Fibroblast of peridontal ligament (primary cell): Measurements from ENCODE around the gene SNX9.
"Not testable (repeated sequence)": the region's sequence is repeated elsewhere in the genome, so short reads cannot be mapped to it uniquely, and the experiment has no call there.

Source experiments
- DNase-seq: peaks from one replicate; pipeline ENCODE4 v3.0.0-alpha.2; 2010; ENCODE audit errors: extremely low read depth

The SNX9 gene

DNA sequence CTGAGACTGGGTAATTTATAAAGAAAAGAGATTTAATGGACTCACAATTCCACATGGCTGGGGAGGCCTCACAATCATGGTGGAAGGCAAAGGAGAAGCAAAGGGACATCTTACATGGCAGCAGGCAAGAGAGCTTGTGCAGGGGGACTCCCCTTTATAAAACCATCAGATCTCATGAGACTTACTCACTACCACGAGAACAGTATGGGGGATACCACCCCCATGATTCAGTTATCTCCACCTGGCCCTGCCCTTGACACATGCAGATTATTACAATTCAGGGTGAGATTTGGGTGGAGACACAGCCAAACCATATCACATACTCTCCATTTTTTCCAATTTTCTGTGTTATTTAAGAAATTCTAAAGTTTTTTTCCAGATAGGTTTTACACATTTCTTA lies 35.6 kb downstream of the SNX9 start:
- DNase-seq, result not testable (repeated sequence)

DNA sequence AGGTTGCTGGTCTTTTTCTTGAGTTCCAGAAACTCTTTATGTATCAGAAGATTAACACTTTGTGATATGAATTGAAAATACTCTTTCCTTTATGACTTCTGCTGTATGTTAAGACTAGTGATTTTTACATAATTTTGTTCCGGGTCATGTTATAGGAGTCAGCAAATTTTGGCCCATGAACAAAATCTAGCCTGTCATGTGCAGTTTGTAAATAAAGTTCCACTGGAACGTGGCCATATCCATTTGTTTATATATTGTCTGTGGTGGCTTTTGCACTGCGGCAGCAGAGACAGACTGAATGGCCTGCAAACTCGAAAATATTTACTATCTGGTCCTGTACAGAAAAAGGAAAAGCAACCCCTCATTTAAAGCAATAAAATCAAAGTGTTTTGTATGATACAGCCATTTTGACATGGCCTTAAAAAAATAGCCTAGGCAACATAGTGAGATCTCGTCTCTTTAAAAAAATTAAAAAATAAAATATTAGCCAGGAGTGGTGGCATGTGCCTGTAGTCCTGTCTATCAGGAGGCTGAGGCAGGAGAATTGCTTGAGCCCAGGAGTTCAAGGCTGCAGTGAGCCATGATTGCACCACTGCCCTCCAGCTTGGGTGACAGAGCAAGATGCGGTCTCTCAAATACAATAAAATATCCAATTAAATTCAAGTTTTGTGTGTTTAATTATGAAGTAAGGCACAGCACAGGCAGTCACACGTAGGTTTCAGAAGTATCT lies 36.9 kb downstream of the SNX9 start:
- DNase-seq, result no peak

DNA sequence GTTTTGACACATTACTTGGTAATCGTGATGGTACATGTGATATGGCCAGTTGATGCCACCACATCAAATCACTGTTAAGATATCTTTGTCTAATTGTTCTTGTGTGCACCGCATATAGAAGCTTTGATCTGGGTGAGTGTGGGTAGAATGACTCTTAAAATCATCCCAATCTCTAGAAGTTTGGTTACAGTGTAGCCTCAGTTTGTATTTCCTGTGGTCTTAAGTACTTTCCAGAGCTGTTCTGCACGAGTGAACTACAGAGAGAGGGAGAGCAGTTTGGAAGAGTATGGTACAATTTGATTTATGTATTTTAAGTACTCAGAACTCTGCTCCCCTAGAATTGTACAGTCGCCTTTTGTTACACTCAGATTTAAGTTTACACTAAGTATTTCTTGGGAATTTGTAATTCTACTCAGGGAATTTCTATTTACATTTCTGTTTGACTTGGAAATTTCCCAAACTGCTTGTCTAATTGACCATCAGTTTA lies 37.5 kb downstream of the SNX9 start:
- DNase-seq, result peak; percentile 75

DNA sequence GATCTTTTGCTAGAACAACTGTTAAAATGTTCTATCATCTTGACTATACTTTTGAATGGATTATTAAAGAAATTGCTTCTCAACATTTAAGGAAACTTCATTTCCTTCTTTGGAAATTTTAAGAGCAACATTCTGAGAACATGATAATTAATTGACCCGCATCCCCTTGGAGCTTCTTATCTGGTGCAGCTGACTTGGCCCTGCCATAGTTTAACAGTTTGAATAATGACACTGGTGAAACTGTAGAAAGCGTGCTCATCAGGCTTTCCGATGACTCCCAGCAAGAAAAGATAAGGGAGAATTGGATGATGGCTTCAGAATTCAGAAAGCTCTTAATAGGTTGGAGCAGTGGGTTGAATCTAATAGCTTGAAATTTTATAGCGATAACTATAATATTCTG lies 38.1 kb downstream of the SNX9 start:
- DNase-seq, result no peak

DNA sequence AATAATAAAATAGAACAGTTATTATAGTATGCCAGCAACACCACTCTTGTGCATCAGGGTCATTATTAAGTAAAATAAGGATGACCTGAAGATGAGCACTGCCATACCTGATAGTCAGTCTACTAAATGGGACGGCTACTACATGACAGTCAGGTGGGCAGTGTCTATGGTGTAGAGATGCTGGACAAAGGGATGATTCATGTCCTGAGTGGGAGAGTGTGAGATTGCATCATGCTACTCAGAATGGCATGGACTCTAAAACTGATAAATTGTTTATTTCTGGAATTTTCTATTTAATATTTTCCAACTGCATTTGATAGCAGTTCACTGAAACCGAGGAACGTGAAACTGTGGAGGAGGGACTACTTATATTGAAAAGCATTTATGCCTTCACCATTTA lies 38.8 kb downstream of the SNX9 start:
- DNase-seq, result peak; percentile 50

DNA sequence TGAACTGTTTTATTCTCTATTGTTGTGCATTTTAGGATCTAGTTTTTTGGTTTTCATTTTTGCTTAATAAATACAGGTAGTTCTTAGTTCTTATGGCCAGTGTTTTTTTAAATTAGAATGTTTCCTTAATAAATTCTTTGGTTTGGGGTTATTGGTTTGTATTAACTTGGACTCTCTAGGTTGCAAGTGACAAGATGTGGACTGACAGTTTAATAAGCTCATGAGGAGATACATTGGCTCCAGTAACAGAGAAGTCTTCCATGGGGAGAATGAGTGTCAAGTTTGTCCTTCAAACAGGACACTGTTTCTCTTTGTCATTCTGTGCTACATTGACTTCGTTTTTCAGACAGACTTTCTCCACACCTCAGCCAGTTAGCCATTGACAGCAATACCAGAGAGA lies 39.7 kb downstream of the SNX9 start:
- no peak for DNase-seq

DNA sequence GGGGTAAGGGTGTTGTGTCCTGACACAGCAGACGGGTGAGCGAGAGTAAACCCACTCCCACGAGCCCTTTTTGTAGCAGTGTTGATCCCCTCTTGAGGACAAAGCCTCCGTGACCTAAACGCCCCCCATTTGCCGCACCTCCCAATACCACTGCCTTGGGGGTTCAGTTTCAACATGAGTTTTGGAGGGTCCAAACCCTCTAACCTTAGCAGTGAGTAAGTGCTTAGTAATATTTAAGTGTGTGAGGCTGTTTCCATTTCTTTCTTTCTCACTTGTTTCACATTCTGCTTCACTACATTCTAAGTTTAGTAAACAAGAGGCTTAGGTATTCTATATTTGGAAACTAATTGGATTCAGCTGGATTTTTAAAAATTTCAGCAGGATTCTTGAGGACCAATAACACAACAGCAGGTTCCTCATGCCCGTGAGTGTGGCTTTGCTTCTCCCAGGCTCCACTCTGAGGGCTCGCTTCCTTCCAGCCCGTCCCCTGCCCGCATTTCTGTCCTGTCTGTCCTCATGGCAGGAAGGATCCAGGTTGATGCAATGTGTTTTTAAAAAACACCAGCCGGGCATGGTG lies 41.2 kb downstream of the SNX9 start:
- DNase-seq, result peak; percentile 62

DNA sequence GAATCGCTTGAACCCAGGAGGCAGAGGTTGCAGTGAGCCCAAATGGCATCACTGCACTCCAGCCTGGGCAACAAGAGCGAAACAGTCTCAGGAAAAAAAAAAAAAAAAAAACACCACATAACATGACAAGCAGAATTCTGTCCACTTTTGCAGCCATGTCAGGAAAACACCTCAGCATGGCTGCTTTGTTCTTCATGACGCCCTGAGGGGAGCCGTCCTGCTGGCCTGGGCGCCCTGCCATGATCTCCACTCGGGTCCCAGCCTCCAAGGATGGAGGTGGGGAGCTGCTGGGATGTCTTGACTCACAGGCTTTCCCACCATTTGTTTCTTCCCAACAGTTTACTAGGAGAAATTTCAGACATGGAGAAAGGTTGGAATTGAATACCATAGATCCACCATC lies 42.2 kb downstream of the SNX9 start:
- no peak for DNase-seq

DNA sequence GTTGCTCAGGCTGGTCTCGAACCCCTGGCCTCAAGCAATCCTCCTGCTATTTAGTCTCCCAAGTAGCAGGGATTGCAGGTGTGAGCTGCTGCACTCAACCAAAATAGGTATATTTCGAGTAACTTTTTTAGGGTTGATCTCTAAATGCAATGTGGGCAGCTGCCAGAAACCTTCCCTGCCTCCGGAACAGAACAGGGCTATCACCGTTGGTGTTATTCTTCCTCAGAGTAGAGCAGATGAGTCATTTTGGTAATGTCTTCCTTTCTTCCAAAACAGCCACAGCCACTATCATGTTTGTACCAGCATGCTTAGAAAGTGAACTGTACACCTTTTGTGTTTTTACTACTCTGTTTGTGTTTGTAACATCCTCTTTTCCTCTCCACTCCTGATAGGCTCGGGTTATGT lies 44.1 kb downstream of the SNX9 start:
- peak; percentile 46 for DNase-seq

DNA sequence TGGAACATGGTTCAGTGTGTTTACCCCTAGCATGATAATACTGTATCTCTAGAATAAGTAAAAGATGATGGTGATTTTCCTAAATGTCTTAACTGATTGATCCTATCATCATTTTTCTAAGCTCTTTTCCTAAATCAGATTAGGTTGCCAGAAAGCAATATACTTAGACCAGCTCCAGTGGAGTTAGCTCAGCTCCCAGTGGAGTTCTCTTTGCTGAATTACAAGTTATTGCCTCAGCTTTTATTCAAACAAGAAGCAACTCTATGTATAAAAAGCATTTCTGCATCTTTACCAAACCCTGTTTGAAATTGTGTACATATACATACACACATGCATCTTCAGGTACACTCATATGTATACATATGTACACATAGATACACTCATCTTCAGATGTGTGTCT lies 44.9 kb downstream of the SNX9 start:
- DNase-seq, result peak; percentile 94

DNA sequence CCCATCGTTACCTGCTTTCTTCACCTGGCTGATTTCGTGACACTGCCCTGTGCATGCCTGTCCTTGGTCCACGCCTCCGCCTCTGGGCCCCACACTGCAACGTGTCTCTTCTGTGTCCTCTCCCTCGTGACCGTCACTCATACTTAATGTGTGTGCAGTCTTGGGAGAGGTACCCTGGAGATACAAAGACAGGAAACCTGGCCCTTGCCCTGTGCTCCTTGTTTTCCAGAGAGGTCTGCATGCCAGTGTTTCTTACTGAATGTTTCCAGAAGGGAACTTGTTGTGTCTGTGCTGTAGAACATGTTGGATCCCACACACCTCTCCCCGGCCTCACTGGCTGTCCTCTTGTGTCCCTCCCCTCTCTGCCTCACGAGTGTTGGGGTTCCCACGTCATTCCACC lies 45.8 kb downstream of the SNX9 start:
- DNase-seq, result no peak

DNA sequence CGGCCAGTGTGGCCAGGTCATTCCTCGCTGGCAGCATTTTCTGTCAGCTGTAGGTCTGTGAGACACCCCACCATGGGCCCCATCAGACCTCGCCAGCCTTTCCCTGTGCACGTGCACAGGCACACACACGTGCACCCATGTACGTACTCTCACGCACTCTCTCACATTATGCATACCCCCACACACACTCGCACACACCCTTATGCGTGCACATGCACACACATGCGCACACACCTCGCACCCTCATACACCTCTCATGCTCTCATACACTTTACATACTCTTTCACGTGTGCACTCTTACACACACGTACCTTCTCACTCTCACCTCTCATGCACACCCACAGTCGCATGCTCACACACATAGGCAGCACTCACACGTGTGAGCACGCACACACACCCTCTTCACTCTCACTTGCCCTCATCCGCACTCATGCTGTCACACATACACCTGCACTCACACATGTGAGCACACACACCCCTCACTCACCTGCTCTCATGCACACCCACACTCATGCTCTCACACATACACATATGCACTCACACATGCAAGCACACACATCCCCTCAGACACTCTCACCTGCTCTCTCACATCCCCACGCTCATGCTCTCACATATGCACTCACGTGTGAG lies 46.7 kb downstream of the SNX9 start:
- no peak for DNase-seq

DNA sequence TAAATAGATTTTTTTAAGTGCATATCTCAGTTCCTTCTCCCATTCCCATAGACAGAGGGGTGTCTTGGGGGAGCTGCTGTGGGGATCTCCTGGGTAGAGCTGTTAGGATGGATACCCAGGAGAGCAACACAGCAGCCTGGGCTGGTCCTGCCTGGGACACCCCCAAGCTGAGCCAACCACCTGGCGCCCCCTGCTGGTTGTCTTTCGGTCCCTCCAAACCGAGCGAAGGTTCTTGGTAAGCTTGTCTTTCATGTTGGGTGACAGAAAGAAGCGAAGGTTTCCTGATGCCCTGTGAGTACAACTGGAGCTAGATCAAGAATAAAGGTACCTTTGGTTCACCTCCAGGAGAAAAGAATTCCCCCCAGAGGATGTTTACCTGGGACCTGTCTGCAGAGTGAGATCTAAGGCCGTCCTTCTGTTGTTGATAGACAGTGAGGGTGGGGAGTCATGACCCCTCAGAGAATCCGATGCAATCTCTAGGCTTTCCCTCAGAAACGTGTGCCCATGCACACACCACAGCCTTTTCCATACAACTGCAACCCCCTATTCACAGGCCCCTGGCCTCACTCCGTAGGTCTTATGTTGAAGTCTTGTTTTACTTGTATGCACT lies 50.8 kb downstream of the SNX9 start:
- peak; percentile 68 for DNase-seq

DNA sequence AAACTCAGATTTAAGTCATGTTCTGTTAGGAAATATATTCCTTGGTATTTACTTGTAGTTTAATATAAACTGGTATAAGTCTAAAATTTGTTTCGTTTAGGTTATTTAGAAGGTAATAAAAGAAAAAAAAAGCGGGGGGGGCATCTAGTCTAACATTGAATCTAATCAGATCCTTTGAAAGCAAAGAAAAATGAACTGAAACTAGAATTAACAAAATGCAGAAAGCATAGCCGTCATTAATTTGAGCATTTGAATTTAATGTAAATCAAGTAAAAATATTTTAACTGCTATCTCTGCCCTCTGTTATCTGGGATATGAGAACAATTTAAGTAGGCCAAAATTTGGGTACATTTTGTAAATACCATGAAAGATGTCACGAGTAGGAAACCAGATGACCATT lies 54.1 kb downstream of the SNX9 start:
- DNase-seq, result no peak

DNA sequence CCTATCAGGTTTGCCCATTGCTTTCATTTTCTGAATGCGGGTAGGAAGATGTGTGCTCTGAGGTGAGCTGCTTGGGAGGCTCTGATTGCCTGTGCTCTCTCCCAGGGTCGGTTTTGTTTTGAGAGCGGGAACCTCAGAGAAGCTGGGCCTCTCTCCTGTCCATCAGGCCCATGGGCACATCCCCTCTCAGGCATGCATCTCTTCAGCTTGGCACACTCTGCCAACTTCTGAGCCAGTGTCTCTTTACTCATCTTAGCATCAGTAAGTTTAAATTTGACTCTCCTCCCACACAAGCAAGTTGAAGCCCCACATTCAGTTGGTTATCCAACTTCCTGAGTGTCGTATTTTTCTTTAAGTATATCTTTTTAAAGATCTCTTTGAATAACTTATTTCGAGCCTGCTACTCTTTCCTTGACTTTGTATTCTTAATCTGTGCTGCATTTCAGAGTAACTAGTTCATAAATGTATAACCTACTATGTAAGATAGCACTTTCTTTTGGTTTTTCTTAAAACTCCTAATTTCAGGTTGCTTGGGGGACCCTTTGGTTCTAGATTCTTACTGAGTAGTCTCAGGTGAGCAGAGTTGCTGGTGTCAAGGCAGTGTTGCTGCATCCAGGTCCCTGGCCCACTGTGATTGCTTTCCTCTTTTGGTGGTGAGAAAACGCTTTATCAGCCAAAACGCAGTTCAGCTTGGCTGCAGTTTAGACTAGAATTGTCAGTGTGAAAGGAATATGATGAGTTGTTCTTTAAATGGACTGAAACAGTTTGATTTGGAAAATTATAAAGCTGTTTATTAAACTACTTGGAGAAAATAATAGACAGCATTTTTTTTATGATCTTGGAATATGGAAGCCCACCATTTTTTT lies 54.8 kb downstream of the SNX9 start:
- no peak for DNase-seq

DNA sequence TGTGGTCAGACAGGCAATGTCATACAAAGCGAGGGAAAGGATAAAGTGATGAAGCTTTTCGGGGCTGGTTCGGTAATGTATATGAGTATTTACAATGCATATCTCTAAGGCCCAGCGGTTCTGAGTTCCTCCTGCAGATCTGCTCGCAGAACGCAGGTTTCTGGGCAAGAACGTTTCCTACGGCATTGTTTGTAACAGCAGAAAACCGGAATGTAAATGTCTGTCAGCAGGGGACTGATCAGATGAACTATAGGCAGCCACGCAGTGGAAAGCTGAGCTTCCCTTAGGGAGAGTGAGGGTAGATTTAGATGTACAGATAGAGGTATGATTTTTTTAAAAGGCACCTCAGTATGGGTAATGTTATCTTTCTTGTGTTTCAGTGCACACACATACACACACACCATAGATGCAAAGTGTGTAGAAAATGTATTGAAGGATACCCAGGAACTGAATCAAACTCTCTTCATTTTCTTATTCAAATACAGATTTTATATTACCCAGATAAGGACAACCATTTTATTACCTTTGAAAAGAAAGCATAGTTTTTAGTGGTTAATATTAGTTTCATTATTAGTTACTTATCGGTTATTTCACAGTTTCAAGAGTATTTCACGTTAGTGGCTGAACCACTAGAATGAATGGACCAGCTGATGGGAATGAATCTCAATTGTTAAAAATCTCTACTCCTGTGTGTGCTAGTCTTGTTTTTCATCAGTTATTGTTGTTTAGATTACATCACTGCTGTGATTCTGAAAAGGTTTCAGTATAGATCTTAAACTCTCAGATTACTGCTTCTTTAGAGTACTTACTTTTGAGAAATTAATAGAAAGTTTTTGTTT lies 56.2 kb downstream of the SNX9 start:
- no peak for DNase-seq

DNA sequence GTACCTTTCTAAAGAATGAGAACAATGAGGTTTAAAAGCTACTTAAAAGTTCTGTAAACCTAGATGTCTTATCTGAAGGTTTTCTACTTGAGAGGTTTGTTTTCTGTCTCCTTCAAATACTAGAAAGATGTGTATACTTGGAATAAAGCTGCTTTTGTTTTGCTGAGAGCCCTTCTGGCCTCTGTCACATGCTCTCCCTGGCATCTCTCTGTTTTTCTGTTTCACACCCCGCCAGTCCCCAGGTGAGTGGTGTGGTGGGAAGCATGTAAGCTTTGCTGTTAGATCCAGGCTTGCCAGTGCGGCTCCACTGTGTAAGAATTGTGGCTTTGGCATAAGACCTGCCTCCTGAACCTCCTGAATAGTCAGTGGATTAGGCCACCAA lies 56.8 kb downstream of the SNX9 start:
- DNase-seq, result no peak

DNA sequence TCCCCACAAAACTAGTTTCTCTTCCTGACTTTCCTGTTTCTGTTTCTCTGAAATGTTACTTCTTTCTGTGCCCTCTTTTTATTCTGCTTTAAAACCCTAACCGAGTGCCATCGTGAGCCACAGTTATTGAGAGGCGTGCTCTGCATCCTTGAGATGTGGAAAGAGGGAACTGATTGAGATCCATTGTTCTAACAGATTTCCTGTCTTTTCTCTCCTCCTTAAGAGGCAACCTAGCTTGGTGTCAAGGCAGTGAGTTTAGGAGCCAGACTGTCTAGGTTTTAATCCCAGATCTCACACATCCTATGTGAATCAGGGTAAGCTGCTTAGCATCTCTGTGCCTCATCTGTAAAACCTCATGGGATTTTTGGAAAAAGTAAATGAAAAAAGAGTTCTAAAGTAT lies 57.5 kb downstream of the SNX9 start:
- no peak for DNase-seq

DNA sequence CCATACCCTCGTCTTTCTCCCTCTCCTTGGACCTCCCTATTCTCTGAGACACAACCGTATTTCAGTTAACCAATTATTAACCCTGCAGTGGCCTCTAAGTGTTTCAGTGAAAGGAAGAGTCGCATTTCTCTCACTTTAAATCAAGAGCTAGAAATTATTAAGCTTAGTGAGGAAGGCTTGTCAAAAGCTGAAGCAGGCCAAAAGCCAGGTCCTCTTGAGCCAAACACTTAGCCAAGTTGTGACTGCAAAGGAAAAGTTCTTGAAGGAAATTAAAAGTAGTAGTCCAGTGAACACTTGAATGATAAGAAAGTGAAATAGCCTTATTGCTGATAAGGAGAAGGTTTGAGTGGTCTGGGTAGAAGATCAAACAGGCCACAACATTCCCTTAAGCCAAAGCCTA lies 58.3 kb downstream of the SNX9 start:
- DNase-seq, result no peak

DNA sequence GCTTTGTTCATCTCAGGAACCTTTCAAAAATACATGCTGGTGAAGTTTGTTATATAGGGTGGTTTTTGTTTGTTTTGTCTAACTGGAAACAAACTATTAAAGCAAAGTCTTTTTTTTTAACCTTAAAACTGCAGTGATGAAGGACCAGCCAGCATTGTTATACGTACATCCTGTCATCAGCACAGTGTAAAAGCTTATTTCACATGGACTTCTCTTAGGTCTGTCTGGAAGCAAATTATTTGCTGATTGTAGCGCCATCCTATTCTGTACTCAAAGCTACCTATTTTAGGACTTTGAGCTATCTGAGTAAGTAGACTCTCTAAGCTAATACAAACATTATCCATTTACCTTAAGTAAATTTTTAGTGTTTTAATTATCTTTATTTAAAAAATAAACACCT lies 61.7 kb downstream of the SNX9 start:
- DNase-seq, result no peak

DNA sequence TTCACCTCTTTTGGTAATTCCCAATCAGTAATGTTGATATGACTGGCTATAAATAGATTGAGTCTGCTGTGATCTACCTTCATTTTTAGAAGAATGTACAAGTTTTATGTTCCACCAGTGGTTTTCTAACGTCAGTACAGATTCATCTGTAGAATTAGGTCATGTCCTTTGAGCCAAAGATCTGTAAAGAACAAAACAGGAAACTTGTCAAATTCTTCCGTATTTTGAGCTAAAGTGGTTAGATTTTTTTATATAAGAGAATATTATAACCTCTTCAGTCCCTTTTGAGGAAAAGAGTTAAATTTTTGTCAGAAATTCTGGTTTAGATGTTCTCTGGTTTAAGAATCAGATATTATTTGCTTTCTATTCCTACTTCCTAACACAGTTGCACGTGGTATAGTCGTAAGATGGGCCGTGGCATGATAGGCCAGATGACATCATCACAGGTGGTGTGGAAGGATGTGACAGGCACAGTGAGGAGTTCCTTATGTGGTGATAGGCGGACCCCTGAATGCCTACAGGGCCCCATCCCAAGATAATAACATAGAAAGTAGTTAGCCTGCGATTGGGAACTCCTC lies 62.3 kb downstream of the SNX9 start:
- no peak for DNase-seq
